ENCODE results near the gene UBTD2.
A peak's percentile ranks its signal among the peaks of the same experiment; 100 is the strongest.
"Not testable (repeated sequence)": the region's sequence is repeated elsewhere in the genome, so short reads cannot be mapped to it uniquely, and the experiment has no call there.

The UBTD2 gene

DNA sequence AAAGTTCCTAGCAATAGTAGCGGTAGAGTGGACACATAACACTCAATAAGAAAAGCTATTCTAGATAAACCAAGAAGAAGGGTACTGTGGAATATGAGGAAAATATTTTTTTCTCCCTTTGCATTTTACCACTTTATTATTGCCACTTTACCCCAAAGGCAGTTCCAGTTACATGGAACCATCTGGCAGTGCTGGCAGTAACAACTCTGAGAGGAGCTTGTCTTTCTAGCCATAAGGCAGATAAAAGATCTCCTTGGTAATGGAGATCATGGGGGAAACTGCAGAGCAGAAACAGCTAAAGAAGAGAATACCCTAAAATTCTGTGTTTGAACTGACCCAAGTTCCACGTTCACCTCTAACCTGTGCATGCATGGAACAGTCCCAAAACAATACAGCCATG, 38.5 kb downstream of the UBTD2 start:
- DNase-seq, result no peak

DNA sequence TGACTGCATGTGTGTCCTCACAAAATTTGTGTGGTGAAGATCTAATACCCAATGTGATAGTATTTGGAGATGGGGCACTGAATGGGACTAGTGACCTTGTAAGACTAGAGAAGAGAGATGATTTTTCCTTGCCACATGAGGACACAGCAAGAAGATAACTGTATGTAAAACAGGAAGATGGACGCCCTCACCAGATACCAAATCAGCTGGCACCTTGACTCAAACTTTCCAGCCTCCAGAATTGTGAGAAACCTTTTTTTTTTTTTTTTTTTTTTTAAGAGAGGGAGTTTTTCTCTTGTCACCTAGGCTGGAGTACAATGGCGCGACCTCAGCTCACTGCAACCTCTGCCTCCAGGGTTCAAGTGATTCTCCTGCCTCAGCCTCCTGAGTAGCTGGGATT, 40.3 kb downstream of the UBTD2 start:
- no peak for DNase-seq

DNA sequence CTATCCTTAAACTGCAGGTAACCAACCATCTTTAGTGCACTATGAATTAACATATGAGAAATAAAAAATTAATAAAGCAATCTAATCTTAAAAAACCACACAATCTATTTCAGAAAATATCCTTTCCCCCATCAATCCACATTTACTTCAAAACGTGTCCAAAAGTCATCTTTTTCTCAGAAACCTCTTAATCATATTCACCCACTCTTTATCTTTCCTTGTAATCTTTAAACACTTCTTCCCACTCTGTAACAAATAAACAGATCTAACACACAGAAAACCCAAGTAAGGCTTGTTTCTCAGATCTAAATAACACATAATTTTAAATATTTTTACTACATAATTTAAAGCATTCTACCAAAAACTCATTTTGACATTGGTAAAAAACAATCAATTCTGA, 45.2 kb downstream of the UBTD2 start:
- peak; percentile 16 for DNase-seq

- DNase-seq, result no peak
Measured at GRCh38 chr5:172235827-172236736, 47.5 kb downstream of the UBTD2 start.

DNA sequence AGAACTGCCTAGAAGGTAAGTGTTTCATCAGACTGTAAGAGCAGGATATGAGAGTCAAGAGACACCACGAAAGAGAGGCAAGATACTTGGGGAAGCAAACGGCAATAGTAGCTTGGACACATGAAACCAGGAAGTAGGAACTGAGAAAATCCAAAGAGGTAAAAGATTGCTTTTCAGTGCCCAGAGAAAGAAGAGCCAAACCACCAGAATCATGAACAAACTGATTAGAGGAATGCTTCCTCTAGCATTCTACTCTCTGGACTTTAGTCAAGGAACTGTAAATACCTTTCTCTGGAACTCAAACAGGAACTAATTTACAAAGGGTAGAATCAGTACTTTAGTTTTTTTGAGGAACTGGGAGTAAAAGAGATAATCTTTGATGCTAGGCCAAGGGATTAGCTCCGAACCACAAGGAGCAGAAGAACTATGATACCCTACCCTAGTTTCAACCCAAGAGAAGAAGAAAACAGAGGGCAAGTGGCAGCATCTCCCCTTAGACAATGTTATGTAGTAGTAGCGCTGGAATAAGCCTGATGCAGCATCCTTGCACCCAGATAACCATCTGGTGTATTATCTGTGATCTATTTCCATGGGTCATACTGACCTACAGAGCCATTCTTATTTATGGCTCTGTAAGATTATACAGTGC, 48.3 kb downstream of the UBTD2 start:
- no peak for DNase-seq

- no peak for DNase-seq
Measured at GRCh38 chr5:172234031-172234430, 49.5 kb downstream of the UBTD2 start.

GRCh38 chr5:172229904-172230303, 53.7 kb downstream of the UBTD2 start:
- peak; percentile 62 for DNase-seq

DNA sequence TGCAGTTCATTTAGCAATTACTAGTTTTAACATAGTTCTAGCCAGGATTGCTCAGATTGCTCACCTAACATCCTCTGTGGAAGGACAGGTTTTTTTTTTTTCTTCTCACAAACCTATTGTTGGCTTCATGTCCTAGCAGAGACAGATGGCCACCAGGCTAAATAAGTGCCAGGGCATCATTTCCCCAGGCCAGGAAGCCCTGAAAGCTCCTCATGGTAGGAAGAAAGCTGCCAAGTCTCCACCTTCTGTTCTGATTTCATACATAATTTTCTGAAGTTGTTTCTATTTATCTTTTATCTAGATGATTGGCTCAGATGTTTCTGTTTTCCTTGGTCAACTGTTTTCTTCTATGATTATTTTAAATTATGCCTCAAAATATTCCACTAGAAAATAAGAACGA, 58.6 kb downstream of the UBTD2 start:
- no peak for DNase-seq

GRCh38 chr5:172223901-172224873, 59.4 kb downstream of the UBTD2 start:
- DNase-seq, result peak; percentile 80

DNA sequence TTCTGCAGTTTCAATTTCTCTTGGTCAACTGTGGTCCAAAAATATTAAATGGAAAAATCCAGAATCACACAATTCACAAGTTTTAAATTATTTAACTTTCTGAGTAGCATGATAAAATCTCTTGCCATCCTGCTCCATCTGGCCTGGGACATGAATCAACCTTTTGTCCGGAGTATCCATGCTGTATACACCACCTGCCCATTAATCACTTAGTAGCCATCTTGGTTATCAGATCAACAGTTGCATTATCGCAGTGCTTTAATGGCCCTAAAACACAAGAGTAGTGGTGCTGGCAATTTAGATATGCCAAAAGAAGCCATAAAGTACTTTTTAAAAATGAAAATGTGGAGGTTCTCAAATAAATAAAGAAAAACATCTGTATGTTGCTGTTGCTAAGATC, 64.3 kb downstream of the UBTD2 start:
- no peak for DNase-seq

DNA sequence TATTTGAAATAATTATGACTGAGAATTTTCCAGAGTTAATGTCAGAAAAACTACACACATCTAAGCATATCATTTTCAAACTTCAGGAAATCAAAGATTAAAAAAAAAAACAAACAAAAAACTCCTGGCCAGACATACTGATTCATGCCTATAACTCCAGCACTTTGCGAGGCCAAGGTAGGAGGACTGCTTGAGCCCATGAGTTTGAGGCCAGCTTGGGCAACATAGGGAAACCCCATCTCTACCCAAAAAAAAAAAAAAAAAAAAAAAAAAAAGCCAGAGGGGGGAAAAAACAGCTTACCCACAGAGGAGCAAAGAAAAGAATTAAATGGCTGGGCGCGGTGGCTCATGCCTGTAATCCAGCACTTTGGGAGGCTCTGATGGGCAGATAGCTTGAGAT, 67.2 kb downstream of the UBTD2 start:
- DNase-seq, result no peak

- DNase-seq, result no peak
Measured at GRCh38 chr5:172213126-172213525, 70.4 kb downstream of the UBTD2 start.

DNA sequence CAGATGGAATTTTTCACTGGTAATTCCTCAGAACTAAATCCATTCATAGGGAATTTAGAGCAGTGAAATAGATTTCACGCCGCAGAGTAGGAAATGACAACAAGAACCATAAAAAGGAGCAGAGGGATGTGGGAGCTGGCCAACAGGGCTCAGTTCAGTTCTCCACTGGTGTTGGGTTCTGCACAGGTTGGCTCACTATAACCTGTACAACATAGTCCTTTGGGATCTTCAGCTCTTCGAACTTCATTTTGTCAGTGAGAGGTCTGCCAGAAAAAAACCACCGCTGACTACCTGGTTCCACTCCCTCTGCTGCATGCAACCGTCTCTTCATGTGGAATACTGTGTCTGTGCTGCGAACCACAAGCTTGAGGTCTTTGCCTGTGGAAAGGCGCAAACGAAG, 71.9 kb downstream of the UBTD2 start:
- no peak for DNase-seq

DNA sequence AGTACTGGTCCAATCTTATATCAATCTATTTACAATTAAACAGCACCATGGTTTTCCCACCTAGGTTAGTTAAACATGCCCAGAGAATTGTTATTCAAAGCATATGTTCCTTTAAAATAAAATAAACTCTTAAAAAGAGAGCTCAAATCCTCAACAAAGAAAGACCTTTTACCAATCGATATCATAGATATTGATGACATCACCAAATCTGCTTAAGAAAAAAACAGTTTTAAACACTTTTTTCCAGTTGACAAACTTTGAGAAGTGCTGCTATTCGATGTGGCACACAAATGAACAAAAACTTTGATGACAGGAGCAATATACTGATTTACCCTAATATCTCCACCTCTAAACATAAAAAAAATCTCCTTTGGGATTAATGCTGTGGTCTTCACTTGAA, 73.8 kb downstream of the UBTD2 start:
- DNase-seq, result no peak

GRCh38 chr5:172207511-172207910, 76.1 kb downstream of the UBTD2 start:
- DNase-seq, result no peak

DNA sequence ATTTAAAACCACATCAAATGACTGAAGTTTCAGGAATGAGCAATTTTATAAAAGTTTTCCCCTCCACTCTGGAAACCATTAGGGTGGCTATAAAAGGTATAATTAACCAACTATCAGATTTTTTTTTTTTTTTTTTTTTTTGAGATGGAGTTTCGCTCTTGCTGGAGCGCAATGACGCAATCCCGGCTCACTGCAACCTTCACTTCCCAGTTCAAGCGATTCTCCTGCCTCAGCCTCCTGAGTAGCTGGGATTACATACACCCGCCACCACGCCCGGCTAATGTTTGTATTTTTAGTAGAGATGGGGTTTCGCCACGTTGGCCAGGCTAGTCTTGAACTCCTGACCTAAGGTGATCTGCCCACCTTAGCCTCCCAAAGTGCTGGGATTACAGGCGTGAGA, 77.6 kb downstream of the UBTD2 start:
- not testable (repeated sequence) for DNase-seq

GRCh38 chr5:172200476-172200875, 83.1 kb downstream of the UBTD2 start:
- DNase-seq, result no peak

GRCh38 chr5:172199446-172199845, 84.1 kb downstream of the UBTD2 start:
- no peak for DNase-seq

DNA sequence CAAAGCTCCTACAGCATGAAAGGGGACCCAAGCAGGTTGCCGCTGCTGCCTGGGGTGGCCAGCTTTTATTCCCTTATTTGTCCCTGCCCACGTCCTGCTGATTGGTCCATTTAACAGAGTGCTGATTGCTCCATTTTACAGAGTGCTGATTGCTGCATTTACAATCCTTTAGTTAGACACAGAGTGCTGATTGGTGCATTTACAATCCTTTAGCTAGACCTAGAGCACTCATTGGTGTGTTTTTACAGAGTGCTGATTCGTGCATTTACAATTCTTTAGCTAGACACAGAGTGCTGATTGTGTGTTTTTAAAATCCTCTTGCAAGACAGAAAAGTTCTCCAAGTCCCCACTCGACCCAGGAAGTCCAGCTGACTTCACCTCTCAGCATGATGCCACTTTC, 85.8 kb downstream of the UBTD2 start:
- DNase-seq, result not testable (repeated sequence)

- no peak for DNase-seq
Measured at GRCh38 chr5:172194985-172195774, 88.4 kb downstream of the UBTD2 start.

DNA sequence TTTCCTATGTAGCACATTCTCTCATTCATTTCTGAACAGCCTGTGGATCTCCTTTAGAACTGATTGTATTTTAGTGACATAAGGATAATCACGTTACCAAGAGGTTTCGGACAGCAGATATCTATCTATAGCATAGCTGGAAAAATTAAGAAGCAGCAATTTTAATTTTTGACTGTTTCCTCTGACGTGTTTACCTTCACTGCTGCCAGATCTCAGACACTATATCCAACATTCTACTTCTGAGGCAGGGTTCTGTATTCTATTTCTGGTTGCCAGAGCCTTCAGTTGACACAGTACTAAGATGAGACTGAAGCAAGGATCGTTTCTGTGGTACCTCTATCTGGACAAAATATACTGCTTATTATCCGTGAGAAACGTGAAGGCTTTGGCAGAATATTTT, 89.7 kb downstream of the UBTD2 start, which contains the start of gene EFCAB9:
EFCAB9 (plus strand) TSS at position 301 of the 400 bp plus-strand sequence; CDS start at position 302, 1 bp downstream.
- no peak for DNase-seq

GRCh38 chr5:172189693-172190296, 93.8 kb downstream of the UBTD2 start:
- no peak for DNase-seq
